ENCODE measurements around the gene SLF2.

The SLF2 gene

DNA sequence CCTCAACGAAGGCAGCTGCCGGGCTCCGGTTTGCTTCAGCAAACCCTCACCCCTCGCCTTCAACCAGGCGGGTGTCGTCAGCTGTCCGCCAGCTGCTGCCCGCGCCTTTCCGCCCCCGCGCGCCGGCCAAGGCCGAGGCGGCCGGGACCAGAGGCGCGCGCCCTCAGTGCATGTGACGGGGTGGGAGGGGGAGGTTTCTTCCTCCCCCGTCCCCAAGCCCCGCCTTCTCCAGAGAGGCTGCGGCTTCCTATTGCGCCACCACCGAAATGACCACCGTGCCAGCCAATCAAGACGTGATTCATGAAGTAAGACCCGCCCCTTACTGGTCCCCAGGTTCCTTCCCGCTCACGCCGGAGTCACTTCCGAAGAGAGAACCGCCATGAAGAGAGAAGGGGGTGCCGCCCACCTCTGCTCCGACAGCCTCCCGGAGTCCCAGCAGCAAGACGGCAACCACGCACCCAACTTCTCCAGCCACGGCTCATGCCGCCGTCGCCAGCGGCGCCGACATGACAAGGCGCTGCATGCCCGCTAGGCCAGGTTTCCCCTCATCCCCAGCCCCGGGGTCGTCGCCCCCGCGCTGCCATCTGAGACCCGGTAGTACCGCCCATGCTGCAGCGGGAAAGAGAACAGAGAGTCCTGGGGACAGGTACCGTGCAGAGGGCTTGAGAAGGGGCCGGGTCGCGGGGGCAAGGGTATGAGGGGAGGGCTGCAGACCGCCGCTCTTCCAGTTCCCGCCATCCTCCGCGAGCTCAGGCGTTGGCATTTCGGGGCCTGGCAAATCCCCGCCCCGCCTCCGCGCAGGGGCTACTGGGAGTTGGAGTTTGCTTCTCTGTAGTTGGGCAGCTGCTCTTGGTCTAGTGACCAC is at the start of gene SLF2:
SLF2 (plus strand) TSS at position 359 of the 865 bp plus-strand sequence; CDS start at position 507, 148 bp downstream.
- DNase-seq (ENCODE audit: low read depth, low spot score), result peak; percentile 99

DNA sequence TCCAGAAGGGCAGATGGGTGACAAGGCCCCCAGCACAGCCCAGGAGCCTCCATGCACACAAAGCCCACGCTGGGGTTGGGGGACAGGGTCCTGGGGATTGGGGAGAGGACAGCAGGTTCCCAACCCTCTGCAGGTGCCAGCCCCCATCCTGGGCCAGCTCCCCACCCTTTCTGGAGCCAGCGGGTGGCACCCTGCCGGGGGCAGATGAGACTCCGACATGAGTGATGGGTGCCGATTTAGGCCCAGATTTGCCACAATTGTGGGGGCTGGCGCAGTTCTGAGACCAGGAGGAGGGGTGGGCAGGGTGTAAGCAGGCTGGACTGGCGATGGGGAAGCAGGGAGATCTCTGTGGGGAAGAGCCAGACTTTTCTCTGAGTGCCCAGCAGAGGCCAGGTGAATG is 49.3 kb upstream of the SLF2 start:
- DNase-seq (ENCODE audit: low read depth, low spot score), result no peak

- no peak for DNase-seq (ENCODE audit: low read depth, low spot score)
Measured at GRCh38 chr10:100864036-100864885, 48.5 kb upstream of the SLF2 start.

- no peak for DNase-seq (ENCODE audit: low read depth, low spot score)
Measured at GRCh38 chr10:100864978-100865377, 47.8 kb upstream of the SLF2 start.

DNA sequence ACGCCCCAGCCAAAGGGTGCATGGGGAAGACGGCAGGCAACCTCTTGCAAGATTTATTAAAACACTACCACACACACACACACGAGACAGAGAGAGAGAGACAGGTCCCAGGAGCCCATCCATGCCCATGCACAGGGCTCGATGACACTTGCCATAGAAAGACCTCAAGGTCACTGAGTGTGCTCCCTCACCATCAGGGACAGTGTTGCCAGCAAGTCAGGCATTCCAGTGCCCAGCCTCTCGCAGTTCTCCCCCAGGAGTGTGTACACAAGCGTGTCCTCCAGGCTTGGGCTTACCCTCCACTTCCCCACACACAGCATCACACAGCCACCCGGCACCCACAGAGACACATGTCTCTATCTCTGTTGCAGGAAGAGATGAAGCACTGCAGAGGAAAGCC is 46.8 kb upstream of the SLF2 start:
- DNase-seq (ENCODE audit: low read depth, low spot score), result no peak

DNA sequence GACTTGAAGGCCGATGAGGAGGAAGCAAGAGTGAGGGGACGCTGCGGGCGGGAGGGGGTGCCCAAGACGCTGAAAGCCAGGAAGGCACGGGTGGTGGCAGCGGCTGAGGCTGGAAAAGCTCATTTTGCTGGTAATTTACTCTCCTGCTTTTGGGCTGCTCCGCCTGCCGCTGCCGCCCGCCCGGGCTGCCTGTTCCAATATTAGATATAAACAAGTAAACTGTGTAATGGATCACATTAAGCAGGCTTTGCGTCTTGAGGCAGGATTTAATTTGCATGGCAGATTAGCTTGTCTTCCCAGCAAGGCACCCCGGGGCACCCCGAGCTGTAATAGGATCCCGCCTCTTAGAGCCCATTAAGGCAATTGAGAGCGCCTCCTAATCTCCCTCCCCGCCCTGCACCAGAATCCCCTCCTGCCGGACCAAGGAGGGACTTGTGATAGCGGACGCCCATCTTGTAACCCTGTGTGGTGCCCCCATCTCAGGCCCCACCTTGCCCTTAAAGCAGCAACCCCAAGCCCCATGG is 46.1 kb upstream of the SLF2 start:
- no peak for DNase-seq (ENCODE audit: low read depth, low spot score)

DNA sequence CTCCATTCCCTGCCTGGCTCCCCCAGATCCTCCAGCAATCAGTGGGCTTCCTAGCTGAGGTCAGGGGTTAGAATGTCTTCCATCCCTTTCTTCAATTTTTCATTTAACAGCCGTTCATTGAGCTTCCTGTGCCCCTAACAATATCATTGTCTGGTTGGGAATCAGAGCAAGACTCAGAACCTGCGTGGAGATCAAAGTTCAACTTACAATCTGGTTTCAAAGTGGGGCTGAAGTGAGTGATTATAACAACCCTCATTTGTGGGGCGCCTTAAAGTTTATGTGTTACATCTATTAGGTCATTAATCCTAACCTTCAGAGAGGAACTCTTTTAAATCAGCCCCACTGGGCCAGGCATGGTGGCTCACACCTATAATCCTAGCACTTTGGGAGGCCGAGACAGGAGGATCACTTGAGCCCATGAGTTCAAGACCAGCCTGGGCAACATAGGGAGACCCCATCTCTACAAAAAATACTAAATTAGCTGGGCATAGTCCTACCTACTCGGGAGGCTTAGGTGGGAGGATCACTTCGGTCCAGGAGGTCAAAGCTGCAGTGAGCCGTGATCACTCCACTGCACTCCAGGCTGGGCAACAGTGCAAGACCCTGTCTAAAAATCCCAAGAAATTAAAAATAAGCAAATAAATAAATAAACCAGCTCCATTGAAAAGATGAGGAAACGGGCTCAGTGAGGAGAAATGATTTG is 45.4 kb upstream of the SLF2 start:
- no peak for DNase-seq (ENCODE audit: low read depth, low spot score)

- no peak for DNase-seq (ENCODE audit: low read depth, low spot score)
Measured at GRCh38 chr10:100868382-100868781, 44.4 kb upstream of the SLF2 start.

DNA sequence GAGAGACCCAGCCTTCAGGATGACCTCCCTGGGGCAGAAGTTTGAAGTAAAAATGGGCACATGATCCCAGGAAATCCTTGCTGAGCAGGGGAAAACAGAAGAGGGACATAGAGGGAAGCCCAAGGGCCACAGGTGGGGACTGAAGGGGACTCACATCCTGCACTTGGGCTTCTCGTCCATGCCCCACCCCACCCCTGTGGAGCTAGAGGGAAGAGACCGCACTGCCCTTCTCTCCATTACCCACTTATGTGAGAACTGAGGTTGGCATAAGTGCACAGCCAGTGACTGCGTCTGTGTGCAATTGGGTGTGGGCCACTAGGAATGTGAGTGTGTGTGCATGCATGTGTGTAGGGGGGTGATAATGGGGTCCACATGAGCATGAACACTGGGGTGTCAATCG is 43.4 kb upstream of the SLF2 start:
- no peak for DNase-seq (ENCODE audit: low read depth, low spot score)

- DNase-seq (ENCODE audit: low read depth, low spot score), result peak; percentile 69
Measured at GRCh38 chr10:100872034-100872791, 40.5 kb upstream of the SLF2 start.

DNA sequence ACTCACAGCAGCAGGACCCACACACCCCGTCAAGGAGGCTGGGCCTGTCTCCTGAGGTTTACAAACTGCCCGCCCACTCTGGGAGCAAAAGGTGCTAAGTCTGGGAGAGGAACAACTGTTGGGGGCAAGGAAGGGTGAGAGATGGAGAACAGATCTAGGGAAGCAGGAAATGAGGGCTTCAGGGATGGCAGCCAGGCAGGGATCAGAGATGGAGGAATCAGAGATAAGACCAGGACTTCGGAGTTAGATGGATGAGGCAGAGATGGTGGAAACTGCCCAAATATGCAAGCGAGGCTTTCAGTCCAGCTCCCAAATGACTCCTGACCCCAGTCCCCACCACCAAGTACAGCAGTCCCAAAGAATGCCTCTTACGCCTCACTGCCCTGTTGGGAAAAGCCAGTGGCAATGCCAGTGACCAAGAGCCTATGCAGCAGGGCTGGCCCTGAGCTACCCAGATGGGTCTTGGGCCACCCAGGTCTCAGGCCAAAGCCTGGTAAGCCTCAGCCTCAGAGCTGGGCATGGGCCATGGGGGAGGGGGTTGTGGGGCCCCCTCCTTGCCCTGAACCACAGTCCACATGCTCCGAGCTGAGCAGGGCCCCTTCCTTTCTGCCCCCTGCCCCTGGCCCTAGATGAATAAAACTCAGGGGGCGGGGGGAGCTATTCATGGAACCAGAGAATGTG is 39.5 kb upstream of the SLF2 start:
- DNase-seq (ENCODE audit: low read depth, low spot score), result no peak

- no peak for DNase-seq (ENCODE audit: low read depth, low spot score)
Measured at GRCh38 chr10:100873827-100874326, 38.9 kb upstream of the SLF2 start.

GRCh38 chr10:100874702-100875483 is 37.9 kb upstream of the SLF2 start:
- no peak for DNase-seq (ENCODE audit: low read depth, low spot score)

- no peak for DNase-seq (ENCODE audit: low read depth, low spot score)
Measured at GRCh38 chr10:100875484-100876166, 37.1 kb upstream of the SLF2 start.

GRCh38 chr10:100876585-100877460 is 35.9 kb upstream of the SLF2 start:
- DNase-seq (ENCODE audit: low read depth, low spot score), result no peak

DNA sequence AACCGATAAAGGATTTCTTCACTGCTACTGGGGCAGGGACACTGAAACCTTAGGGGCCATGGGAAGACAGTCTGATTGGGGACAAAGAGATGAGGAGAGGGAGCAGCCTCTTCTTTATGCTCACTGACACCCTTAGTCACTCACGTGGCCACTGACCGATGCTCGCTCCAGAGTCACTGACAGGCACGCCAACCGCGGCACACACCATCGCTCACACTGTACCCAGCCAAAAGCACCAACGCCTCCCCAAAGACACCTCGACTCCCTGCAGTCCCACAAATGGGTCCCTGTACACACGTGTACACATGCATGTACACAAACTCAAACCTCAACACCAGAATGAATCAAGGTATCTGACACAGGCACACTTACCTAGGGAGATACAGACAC is 35.3 kb upstream of the SLF2 start:
- DNase-seq (ENCODE audit: low read depth, low spot score), result no peak

DNA sequence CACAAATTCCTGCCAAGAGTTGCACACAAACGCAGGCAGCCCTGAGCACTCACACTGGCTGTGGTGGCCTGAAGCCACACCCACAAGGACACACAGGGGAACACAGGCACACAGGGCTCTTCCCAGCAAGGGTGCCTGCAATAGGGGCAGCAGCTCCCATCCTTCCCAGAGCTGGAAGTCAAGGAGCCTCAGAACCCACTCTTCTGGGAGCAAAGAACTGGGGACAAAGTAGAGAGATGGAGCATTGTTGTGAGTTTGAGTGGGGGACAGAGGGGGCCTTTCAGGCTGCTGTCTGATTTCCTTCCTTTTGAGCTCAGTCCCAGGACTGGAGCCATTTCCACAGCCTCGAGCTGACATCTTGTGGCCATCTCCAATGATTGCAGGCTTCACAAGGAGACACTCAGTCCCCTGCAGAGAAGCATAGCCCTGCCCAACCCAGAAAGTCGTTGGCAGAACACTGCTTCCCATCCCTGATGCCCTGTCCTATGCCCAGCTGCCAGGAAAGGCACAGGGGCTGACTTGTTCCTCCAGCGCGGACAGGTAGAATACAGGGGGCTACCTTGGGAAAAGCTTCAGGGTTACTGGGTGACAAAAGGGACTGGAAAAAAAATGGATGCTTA is 34.4 kb upstream of the SLF2 start:
- DNase-seq (ENCODE audit: low read depth, low spot score), result peak; percentile 86

Measured in astrocyte of the hippocampus (primary cell).